Measurements from ENCODE around the gene RPRD1B.

Gene RPRD1B

DNA sequence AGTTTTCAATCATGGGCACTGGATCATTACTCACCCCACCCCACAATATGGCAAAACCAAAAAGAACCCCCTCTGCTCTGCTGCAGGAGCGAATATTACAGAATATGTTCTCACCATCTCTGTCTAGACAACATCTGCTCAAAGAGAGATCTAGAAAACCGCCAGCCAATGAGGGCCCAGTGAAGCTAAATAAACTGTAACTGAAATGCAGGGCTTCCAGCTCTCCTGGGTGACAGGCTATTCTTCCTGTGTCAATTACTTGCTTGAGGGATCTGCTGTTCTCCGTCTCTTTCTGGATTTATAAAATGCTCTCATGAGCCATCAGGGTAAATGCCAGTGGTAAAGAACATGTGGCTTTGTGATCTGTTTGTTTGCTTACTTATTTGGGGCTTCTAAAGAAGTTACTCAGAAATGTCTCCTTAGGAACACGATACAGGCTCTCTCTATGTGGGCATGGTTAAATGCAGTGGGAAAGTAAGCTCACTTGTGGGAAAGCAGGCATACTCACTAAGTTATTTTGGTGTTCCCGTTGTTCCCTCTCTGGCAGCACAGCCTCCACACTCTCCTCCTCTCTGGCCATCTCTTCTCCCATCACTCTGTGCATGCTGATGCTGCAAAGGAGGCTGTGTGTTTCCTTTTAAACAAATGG, 45.1 kb upstream of the RPRD1B start:
- DNase-seq (ENCODE audit: low read depth) = no peak
- TF ChIP-seq, protein P1, sequence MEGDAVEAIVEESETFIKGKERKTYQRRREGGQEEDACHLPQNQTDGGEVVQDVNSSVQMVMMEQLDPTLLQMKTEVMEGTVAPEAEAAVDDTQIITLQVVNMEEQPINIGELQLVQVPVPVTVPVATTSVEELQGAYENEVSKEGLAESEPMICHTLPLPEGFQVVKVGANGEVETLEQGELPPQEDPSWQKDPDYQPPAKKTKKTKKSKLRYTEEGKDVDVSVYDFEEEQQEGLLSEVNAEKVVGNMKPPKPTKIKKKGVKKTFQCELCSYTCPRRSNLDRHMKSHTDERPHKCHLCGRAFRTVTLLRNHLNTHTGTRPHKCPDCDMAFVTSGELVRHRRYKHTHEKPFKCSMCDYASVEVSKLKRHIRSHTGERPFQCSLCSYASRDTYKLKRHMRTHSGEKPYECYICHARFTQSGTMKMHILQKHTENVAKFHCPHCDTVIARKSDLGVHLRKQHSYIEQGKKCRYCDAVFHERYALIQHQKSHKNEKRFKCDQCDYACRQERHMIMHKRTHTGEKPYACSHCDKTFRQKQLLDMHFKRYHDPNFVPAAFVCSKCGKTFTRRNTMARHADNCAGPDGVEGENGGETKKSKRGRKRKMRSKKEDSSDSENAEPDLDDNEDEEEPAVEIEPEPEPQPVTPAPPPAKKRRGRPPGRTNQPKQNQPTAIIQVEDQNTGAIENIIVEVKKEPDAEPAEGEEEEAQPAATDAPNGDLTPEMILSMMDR (IDR thresholded peaks at IDR 0.05; ENCODE audit: control insufficient read depth, extremely low read depth, insufficient read depth) = no peak
- no peak overlapping the region for H3K4me3 ChIP-seq (ENCODE audit: low read depth, low read length)

DNA sequence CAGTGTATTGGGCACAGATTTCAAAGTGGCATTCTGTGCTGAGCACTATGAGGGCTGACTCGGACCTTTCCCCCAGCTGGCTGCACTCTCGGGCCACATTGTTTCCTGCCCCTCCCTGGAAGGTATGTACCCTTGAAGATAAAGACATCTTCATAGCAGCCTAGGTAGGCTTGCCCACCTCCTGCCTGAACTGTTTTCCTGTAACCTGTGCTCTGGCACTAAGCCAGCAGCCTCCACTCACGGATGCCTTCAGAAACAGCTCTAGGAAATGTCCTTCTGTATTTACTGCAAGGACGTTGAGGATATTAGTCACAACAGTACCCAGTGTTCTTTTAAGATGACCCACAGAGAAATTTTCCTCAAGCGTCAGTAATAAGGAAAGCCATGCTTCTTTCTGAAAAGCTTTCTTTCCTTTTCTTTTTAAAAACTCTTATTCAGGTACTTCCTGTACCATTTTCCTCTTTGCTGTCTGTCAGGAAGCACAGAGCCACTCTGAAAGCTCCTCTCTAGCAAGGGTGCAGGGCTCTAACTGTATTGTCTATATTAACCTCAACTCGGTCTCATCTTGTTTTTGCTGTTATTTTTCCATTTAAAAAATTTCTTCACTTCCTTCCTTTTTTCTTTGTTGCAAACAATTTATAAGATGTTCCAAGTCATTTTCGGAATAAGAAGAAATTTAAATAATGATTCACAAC, 43.8 kb upstream of the RPRD1B start:
- peak; percentile 68 for DNase-seq (ENCODE audit: low read depth)
- TF ChIP-seq, protein P1 (IDR thresholded peaks at IDR 0.05; ENCODE audit: control insufficient read depth, extremely low read depth, insufficient read depth) = no peak
- no peak overlapping the region for H3K4me3 ChIP-seq (ENCODE audit: low read depth, low read length)

DNA sequence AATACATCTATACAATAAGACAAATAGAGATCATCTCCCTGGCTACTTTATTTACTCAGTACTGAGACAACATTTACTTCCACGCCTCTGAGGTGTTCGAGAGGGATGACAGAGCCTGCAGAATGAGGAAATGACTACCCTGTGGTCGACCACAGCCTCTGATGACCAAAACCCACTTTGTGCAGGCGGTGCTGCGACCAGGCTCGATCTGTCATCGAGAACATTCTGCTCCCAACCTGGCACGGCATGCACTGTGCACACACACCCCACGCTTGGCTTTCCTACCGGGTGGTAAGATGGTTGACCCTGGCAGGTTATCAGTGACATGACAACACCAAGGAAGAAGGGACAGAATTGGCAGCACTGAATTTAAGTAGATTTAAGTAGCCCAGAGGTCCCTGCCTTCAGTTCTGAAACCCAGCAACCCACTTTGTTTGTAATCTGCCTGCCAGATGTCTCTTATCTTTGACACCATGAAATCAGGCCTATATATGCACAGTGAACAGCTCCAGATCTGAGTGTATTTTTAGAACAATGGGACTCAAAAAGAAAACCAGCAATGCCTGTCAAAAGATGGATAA, 42.9 kb upstream of the RPRD1B start:
- peak; percentile 84 for DNase-seq (ENCODE audit: low read depth)

DNA sequence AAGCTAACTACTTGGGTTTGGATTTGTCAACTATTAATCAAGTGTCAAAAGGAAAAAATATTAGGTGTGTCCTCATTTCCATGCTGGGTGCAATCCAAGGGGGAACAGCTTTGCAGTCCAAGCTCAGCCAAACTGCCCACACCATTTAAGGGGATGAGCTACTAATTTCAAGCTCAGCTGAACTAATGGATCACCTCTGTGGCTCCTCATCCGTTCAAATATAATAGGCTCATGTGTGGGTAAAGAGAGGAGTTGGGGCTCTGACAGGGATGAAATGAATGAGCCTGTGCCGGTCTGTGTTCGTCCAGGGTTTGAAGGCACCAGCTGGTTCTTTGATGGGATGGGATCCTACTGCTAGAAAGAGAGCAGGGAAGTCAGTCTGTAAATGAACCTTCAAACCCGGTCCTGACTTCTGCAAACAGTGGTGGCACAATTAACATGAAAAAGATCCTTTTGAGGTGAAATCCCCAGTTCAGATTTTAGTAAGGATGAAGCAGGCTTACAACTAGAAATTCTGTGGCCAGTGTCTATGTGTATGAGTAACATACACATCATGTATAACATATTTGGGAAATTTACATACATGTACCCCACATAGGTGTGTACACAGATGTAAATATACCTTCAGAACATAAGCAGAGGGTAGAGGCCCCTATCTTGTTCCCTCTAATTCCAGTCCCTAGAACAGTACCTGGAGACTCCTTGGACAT, 42.2 kb upstream of the RPRD1B start:
- DNase-seq (ENCODE audit: low read depth) = no peak
- TF ChIP-seq, protein P1 (IDR thresholded peaks at IDR 0.05; ENCODE audit: control insufficient read depth, extremely low read depth, insufficient read depth) = no peak
- no peak overlapping the region; the same call in 1 of the 2 replicates for H3K4me3 ChIP-seq (ENCODE audit: low read depth, low read length)

More for the DNA sequence above, 42.9 kb upstream of the RPRD1B start:
- TF ChIP-seq, protein P1 (IDR thresholded peaks at IDR 0.05; ENCODE audit: control insufficient read depth, extremely low read depth, insufficient read depth) = no peak
- peak overlapping the region; percentile 24; the same call in 1 of the 2 replicates for H3K4me3 ChIP-seq (ENCODE audit: low read depth, low read length)

DNA sequence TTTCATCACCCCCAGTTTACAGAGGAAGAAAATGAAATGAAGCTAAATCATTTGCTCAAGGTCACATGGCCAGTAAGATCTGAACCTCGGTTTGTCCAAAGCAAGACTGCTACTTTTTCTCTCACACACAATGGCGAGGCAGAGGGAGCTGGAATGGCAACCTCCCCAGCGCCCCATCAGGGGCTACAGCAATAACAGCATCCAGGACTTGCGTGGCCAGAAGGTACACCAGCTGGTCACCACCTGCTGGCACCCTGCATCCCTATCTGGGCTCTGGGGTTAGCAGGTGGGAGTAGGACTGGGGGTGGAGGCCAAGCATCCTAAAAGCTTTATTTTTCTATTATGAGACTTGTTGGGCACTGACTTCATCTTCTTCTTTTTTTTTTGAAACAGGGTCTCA, 41.6 kb upstream of the RPRD1B start:
- H3K4me3 ChIP-seq (ENCODE audit: low read depth, low read length) = no peak overlapping the region
- TF ChIP-seq, protein P1 (IDR thresholded peaks at IDR 0.05; ENCODE audit: control insufficient read depth, extremely low read depth, insufficient read depth) = no peak
- DNase-seq (ENCODE audit: low read depth) = no peak

DNA sequence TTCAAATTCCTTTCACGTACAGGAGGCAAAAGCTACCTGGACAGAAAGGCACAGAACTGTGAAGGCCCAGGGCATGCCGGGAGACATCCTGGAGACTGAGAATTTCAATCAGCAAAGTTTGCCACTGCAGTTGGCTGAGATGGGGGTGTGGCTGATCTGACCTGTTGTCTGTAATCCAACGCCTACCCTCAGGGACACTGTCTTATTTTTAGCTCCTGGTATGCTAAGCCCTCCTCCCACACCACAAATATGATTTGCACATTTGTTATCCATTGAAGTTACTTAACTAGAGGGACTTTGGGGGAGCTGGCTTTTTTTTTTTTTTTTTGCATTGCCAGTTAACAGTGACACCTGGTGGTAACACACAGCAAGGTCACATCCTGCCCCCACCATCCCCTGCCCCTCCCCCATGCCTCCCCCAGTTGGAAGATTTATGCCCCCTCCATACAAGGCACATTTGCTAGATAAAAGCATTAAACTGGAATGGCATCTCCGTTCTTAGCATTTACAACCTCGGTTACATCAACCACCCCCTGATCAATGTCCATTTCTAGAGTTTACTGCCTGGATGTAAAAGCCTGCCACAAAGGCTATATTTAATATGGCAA, 40.6 kb upstream of the RPRD1B start:
- no peak overlapping the region for H3K4me3 ChIP-seq (ENCODE audit: low read depth, low read length)
- no peak for DNase-seq (ENCODE audit: low read depth)
- TF ChIP-seq, protein P1 (IDR thresholded peaks at IDR 0.05; ENCODE audit: control insufficient read depth, extremely low read depth, insufficient read depth) = peak; percentile 27; the same call in 1 of the 2 replicates

Measured in LNCaP clone FGC (cell line).